GM12864 (cell line): ENCODE results near the gene CCDC120.

Experiments used
- DNase-seq: peaks from one replicate; pipeline ENCODE4 v3.0.0-alpha.2; 2011; ENCODE audit warnings: low read depth
- H3K4me3 ChIP-seq: 2 replicates; pipeline ENCODE4 v1.5.1; 2011; ENCODE audit warnings: mild to moderate bottlenecking, low read depth, low read length, control low read depth
- CTCF ChIP-seq: IDR thresholded peaks from 2 replicates; pipeline ENCODE4 v1.5.1; 2011; ENCODE audit warnings: low read depth, mild to moderate bottlenecking, moderate library complexity, low read length, control low read depth, inconsistent platforms; ENCODE audit errors: missing control alignments

CCDC120 gene

GRCh38 chrX:49061916-49062315 lies 3.1 kb downstream of the CCDC120 start:
- H3K4me3 ChIP-seq: no peak overlapping the region
- DNase-seq: no peak
- no peak for TF ChIP-seq CTCF

GRCh38 chrX:49063715-49064114 lies 4.9 kb downstream of the CCDC120 start:
- DNase-seq: no peak
- H3K4me3 ChIP-seq: no peak overlapping the region
- TF ChIP-seq CTCF: no peak

GRCh38 chrX:49064303-49064702 lies 5.5 kb downstream of the CCDC120 start:
- TF ChIP-seq CTCF: no peak
- H3K4me3 ChIP-seq: no peak overlapping the region
- no peak for DNase-seq

DNA sequence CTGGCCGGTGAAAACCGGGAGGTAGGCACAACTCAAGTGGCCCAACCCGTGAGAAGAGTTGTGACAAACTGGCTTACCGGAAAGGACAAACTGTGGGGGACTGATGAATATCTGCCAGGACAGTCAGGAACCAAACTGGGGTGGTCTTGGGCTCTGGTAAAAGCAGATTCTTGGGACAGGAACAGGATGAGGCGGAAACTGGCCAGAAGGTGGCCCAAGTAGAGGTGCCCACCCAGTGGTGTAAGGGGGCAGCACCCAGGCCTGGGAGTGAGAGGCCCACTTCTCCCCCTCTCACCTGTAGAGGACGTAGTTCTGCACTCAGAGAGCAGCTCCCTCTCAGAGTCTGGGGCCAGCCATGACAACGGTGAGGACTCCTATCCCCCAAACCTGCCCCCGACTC lies 5.9 kb downstream of the CCDC120 start:
- DNase-seq: no peak
- no peak for TF ChIP-seq CTCF
- no peak overlapping the region for H3K4me3 ChIP-seq

GRCh38 chrX:49066278-49066677 lies 7.5 kb downstream of the CCDC120 start:
- no peak for TF ChIP-seq CTCF

GRCh38 chrX:49066690-49067089 lies 7.9 kb downstream of the CCDC120 start:
- DNase-seq: no peak

More at GRCh38 chrX:49066278-49066677, 7.5 kb downstream of the CCDC120 start:
- DNase-seq: no peak
- H3K4me3 ChIP-seq: no peak overlapping the region

More at GRCh38 chrX:49066690-49067089, 7.9 kb downstream of the CCDC120 start:
- no peak for TF ChIP-seq CTCF
- H3K4me3 ChIP-seq: no peak overlapping the region
